Neural progenitor cell (in vitro differentiated cells): ENCODE measurements around the gene FAM163B.

Source experiments
- EZH2 ChIP-seq: fragments of 200-600 bp; sonication (generic); IDR thresholded peaks from 2 replicates; pipeline ENCODE4 v1.6.1; 2017; ENCODE audit warnings: antibody characterized with exemption, mild to moderate bottlenecking, moderate library complexity
- EZH2phosphoT487 ChIP-seq: fragments of 200-600 bp; sonication (generic); IDR thresholded peaks from 2 replicates; pipeline ENCODE4 v1.6.1; 2017; ENCODE audit warnings: antibody characterized with exemption
- TF ChIP-seq, protein P1 (sequence below): fragments of 200-600 bp; sonication (generic); IDR thresholded peaks from 2 replicates; pipeline ENCODE4 v1.5.1; 2017; ENCODE audit warnings: antibody characterized with exemption, mild to moderate bottlenecking

DNA sequence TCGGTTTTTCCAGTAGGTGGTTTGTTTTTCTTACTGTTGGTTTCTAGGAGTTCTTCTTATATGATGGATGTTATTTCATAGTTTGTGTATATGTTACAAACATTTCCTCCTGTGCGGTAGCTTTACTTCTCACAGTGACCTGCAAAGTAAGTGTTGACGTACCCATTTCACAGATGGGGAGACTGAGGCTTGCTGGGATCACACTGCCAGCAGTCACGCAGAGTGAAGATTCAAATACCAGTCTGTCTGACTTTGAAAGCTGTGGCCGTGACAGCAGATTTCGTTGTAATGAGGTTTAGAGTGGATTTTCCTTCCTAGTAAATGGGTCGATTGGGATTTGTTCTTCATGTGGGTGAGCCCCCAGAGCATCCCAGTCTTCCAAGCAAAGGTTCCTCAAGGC lies 40.0 kb upstream of the FAM163B start:
- TF ChIP-seq EZH2, result no peak
- TF ChIP-seq, protein P1, sequence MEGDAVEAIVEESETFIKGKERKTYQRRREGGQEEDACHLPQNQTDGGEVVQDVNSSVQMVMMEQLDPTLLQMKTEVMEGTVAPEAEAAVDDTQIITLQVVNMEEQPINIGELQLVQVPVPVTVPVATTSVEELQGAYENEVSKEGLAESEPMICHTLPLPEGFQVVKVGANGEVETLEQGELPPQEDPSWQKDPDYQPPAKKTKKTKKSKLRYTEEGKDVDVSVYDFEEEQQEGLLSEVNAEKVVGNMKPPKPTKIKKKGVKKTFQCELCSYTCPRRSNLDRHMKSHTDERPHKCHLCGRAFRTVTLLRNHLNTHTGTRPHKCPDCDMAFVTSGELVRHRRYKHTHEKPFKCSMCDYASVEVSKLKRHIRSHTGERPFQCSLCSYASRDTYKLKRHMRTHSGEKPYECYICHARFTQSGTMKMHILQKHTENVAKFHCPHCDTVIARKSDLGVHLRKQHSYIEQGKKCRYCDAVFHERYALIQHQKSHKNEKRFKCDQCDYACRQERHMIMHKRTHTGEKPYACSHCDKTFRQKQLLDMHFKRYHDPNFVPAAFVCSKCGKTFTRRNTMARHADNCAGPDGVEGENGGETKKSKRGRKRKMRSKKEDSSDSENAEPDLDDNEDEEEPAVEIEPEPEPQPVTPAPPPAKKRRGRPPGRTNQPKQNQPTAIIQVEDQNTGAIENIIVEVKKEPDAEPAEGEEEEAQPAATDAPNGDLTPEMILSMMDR, result no peak
- no peak for TF ChIP-seq EZH2phosphoT487
